GM19467 (cell line): ENCODE measurements around the gene PF4V1.

Experiments used
- ATAC-seq: cut with Tn5 transposase; IDR thresholded peaks from one replicate; pipeline ENCODE4 v1.9.1; 2021; ENCODE audit warnings: mild to moderate bottlenecking, moderate library complexity; ENCODE audit not compliant: unreplicated experiment

Gene PF4V1, protein sequence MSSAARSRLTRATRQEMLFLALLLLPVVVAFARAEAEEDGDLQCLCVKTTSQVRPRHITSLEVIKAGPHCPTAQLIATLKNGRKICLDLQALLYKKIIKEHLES

DNA sequence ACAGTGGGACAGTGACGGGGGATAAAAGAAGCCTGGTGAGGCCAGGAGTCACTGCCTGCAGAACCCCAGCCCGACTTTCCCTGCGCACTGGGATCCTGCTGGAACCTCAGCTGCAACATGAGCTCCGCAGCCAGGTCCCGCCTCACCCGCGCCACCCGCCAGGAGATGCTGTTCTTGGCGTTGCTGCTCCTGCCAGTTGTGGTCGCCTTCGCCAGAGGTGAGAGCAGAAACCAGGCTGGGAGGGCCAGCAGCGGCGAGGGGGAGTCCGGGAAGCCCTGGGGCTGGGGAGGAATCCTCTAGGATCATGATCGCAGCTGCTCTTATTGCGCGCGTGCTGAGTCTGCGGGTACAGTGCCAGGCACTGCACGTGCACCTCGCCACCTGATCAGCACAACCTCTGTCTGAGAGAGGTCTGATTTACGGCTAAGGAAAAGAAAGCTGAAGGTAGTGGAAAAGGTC, at the start of gene PF4V1:
TSS of gene PF4V1 (plus strand) at position 51 of the 459 bp plus-strand sequence. CDS start at position 118, 67 bp downstream.
- no peak for ATAC-seq

DNA sequence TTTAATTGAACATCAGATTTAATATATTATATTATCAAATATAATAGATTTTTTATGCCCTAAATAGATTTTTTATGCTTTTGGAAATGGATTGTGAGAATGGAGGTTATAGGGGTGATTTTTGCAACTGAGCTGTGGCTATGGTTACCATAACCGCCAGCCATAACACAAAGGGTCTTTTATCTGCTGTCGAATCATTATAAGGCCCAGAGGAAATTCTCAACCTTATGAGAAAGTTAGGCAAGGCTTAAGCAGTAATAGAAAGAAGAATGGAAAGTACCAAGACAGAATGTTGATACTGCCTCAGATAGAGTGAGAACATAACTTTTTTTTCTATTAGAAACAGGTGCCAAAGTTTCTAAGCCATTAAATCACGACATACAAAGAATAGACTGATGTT, 42.9 kb upstream of the PF4V1 start:
- ATAC-seq: no peak

DNA sequence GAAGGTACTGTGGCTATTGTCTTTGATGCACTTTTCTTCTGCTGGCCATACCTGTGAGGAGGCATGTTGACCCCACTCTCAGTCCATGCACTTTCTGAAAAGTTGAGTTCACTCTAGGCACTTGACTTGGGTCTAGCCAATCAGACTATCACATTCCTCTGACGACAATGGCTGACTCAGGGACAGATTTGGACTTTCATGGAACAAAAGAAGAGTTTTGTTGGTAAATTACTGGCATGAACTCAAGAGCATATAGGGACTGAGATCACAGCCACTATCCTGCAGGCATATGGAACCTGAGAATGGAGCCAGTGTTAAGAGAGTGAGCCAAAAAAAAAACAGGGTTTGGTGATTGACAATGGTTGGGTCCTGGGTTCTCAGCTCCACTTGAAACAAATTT, 41.3 kb upstream of the PF4V1 start:
- ATAC-seq: no peak

DNA sequence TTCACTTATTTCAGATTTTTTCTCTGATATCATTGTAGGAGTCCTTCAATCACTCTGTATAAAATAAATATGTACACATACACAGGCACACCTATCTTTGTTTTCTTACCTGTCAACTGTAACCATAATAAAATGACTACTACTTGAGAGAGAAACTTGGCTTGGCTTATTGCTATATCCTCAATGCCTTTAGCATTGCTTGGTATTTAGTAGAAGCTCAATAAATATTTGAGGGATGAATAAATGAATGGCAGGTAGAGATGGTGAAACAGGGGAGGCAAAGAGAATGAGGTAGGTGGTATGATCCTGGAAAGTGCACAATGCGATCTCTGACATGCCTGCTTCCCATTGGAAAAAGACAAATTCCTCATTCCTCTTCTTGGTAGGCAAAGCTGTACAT, 38.4 kb upstream of the PF4V1 start:
- ATAC-seq: no peak

DNA sequence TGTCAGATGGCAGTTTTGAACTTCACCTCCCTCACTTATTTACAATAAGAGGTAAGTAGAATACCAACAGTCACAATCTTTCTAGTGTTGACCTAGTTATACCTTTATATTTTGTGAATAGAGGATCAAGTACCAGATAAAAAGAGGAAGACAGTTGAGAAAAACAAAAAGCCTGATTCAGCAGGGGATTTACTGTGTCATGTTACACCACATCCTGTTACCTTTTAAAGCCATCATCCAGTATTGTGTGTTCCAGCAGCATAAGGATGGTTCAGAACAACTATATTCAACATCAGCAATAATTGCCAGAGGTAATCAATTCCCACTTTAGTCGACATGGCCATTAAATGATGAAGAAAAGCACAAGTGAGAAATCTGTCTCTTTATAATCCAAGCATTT, 38.0 kb upstream of the PF4V1 start:
- ATAC-seq: no peak

DNA sequence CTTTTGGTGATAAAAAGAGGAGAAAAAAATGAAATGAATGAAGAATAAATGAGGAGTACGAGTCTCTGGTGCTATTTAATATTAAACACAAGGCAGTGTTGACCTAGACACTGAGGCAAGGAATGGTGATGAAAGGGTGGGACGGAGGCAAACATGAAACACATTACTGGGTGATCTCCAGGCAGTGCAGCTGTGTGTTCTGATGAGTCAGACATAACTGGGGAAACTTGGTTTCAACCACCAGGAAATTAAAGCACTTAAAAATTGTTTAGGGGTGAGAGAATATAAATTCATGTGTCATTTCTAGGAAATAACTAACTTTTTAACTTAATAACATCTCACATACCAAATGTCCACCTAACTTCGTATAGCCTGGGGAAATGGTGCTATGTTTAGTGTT, 36.3 kb upstream of the PF4V1 start:
- ATAC-seq: no peak

DNA sequence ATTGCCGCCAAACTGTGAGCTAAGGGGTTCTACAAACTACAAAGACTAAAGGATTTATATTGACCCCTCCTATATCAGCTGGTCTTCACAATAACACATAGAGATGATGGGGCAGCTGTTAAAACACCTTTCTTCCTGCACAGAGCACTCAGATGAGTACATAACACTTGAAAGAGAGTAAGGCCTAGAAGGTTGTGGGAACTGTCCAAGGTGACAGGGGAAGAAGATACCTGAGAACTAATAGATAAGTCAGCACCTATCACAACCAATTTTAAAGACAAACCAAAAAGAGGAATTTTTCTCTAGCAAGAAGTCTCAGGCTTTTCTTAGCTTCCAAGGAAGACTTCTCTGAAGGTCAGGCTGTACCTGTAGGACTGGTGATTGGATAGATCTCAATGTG, 35.8 kb upstream of the PF4V1 start:
- ATAC-seq: no peak

DNA sequence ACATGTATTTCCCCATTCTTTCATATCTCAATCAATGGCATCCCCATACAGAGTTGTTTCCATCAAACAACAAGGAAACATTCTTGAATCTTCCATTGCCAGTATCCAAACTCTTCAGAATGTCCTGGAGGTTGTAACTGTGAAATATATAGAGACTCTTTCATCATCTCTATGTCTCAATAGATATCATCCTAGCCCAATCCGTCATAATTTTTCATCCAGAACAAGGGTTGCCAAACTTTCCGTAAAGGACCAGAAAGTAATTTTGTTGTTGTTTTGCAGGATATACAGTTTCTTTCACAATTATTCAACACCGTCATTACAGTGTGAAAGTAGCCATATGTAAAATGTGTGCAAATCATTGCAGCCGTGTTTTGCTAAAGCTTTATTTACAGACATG, 31.8 kb upstream of the PF4V1 start:
- no peak for ATAC-seq

DNA sequence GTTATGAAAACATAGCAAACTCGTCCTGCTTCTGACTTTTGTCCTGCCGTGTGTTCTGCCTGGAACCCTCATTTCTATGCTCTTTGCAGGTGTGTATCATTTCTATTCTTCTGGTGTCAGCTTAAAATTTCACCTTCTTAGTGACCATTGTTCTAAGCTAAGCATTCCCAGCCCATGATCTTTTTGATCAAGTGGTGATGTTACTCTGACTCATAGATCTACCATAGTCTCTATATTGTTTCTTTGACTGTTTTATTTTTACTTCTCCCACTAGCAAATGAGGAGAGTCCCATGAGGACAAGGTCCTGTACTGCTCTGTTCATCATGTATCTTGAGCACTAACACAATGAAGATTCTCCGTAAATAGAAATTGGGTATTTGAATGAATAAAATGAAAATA, 30.7 kb upstream of the PF4V1 start:
- ATAC-seq: no peak

DNA sequence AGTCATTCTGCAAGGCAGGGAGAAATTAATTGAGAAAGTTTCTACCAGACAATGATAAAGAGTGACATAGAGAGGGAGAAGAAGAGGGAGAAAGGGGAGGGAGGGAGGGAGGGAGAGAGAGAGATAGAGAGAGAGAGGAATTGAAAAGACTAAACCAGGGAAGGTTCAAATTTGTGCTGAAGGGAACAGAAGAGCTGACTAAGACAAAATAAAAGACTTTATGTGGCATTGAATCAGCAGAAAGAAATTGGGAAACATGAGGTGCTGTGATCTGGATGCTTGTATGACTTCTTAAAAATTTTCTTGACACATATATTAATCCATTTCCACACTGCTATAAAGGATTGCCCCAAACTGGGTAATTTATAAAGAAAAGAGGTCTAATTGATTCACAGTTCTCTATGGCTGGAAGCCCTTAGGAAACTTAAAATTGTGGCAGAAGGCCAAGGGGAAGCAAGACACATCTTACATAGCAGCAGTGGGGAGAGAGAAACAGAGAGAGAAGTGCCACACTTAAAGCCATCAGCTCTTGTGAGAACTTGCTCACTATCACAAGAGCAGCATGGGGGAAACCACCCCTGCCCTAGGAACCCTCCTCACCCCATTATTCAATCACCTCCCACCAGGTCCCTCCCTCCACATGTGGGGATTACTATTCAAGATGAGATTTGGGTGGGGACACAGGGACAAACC, 30.1 kb upstream of the PF4V1 start:
- no peak for ATAC-seq

DNA sequence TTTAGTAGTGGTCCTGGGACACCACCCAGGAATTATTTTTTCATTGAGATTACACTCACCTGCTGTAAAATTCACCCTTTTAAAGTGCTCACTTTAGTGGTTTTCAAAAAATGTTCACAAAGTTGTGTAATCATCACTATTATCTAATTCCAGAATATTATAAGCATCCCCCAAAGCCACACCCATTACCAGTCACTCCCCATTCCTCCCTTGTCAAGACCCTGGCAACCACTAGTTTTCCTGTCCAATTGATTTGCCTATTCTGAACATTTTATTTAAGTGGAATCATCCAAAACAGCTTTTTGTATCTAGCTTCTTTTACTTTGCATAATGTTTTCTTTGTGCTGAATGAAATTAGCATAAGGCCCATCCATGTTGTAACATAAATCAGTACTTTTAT, 29.3 kb upstream of the PF4V1 start:
- ATAC-seq: no peak

DNA sequence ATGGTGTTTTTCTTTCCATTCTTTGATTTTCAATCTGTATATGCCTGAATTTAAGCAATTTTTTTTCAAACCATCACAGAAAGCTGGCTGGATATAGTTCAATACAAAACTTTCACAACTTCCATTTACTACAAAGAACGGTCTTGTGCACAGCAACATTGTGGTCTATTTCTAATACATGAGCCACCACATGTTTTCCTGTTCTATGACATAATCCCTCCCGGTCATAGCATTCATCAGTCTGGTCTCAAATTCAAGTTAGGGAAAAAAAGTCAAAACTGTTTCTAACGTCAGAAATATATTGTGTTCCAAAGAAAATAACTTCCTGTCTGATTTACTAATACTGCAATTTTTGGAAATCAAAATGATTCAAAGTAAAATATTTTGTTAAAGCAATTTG, 24.1 kb upstream of the PF4V1 start:
- ATAC-seq: no peak

DNA sequence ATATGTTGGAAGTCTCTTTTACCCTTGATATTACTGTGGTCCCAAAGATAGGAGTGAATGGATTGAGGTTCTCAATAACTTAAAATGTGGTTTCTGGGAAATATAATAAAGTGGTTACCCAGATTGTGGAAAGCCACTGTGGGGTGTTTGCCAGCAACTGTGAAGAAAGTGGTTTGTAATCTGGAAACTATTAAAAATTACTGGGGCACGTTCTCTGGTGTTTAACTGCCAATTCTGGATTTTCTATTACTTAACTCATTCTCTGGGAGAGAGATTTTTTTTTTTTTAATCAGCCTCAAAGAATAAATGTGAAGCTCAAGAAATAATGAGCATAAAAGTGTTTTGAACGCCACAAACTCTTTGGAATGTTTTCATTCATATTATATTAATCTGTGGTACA, 21.5 kb upstream of the PF4V1 start:
- ATAC-seq: no peak

DNA sequence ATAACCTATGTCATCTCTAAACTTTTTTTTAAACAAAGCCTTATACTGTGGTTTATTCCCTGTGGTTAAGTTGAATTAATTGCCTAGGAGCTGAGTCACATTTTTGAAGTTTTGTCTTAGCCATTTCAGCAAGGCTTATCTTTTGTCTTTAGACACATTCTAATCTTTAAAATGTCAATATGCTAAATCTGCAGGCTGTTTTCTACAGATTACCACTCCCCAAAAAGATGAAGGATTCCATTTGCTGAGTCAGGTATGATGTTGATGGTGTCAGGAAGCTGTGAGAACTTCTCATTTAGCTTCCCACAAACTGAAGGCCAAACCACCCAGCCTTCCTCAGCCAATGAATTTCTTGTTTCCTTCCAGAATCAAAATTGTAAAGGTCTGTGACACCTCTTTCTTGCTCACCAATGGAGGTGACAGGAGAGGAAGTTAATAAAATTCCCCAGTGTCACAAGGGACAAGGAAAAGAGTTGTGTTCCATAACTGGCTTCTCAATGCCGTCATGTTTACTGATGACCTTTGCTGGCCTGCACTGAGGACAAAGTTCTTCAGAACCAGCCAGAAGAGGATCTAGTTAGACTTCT, 20.4 kb upstream of the PF4V1 start:
- ATAC-seq: no peak

DNA sequence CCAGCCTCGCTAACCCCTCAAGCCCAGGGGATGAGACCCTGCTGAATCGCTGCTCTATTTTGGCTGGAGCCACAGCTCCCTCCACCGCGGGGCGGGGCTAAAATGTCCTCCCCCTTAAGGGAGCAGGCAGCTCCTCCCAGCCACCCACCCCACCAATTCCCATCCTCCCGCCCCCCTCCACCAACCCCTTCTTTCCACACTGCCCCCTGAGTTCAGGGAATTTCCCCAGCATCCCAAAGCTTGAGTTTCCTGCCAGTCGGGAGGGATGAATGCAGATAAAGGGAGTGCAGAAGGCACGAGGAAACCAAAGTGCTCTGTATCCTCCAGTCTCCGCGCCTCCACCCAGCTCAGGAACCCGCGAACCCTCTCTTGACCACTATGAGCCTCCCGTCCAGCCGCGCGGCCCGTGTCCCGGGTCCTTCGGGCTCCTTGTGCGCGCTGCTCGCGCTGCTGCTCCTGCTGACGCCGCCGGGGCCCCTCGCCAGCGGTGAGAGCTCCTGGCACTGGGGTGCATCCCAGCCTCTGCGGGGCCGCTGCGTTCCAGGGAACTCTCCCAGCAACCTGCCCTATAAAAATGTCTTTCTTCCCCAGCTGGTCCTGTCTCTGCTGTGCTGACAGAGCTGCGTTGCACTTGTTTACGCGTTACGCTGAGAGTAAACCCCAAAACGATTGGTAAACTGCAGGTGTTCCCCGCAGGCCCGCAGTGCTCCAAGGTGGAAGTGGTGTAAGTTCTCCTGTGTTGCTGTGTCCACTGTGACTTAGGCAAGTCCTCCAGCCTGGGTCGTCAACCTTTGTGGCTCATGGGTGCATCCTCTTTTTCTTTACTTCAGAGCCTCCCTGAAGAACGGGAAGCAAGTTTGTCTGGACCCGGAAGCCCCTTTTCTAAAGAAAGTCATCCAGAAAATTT, 16.5 kb upstream of the PF4V1 start, which contains the start of gene CXCL6:
TSS of gene CXCL6 (plus strand) at position 306 of the 907 bp plus-strand sequence. CDS start at position 379, 73 bp downstream.
- no peak for ATAC-seq

DNA sequence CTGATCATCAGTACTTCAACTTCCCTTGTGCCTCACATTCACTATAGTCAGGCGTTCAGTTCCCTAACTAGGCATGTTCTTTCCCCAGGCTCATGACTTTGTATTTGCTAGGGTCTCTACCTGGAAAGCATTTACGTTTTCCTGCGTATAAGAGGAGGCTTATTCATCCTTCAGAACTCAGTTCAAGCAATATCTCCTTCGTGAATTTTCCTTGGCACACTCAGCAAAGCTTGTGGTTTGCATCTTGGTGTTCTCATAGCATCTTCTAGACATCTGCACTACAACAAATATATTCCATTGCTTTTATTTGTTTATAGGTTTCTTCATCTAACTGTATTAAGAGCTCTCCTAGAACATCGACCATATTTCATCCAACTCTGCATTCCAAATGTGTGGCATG, 14.0 kb upstream of the PF4V1 start:
- ATAC-seq: no peak

DNA sequence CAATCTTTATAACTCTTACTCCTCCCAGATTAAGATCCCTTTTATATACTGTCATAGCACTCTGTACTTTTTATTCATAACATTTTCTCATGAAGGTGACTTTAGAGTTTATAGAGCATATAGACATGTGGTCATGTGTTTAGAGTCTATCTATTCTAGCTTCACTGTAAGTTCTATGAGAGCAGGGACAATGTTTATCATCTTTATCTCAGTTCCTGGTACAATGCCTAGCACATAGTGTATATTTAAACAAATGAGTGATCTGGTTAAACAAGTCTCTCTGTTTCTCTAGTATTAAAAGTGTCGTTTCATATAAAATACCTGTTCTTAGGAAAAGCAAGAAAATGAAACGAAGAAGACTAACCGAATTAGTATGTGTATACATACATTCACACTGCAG, 13.4 kb upstream of the PF4V1 start:
- ATAC-seq: no peak

DNA sequence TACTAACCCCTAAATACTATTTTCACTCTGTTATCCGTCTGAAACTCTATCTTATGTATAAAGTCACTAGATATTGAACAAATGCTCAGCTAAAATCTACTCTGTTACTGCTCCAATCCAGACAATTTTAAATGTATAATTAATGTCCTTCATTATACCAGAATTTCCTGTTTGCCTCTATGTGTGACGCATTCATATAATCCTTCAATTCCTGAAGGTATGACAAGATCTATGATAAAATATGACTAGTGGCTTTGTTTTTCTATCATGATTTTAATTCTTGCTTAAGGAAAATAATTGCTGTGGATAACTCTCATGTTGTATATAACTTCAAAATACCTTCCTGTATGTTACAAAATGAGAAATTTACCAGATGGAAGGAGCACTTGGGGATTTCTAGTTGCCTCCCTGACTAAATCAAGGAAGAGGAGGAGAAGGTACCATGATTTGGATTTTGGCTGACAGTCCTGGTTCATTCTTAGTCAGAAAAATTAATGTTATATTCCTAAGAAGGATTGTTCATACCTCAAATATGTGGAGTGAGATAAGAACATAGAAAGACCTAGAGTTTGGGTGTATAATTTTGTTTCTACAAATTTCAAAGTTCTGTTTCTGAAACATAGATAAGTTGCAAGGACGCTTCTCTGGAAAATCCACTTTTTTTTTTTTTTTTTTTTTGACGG, 11.7 kb upstream of the PF4V1 start:
- ATAC-seq: no peak

DNA sequence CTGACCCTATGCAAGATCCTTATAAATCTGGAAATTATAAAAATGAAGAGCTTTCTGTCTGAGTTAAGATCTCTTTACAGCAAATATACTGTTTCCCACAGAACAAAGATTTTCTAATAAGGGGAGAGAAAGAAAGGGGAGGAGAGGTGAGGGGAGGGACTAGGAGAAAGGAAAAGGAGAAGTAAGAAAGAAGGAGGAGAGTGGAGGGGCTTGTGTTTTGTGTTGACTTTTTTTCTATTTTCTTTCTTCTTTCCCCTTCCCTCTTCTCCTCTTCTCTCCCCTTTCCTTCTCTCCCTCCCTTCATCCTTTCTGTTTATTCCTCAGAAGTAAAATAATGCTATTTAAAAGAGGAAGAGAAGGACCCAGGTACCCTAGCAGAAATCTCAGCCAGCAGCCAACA, 10.4 kb upstream of the PF4V1 start:
- no peak for ATAC-seq

DNA sequence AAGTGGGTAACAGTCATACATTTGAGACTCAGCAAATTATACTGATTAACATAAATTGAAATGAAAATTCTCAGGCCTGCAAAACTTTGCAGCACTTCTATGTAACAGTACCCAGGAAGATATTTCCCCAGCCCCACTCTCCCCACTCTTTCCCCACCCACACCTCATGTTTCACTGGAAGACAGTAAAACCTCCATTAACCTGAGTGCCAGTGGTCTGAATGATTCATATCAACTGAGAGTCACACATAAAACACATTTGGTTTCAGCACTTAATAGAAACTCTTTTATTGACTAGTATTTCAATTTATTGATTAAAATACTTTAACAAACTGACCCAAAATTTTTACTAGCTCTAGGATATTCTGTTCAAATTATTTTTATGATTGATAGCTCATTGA, 9.7 kb upstream of the PF4V1 start:
- no peak for ATAC-seq

DNA sequence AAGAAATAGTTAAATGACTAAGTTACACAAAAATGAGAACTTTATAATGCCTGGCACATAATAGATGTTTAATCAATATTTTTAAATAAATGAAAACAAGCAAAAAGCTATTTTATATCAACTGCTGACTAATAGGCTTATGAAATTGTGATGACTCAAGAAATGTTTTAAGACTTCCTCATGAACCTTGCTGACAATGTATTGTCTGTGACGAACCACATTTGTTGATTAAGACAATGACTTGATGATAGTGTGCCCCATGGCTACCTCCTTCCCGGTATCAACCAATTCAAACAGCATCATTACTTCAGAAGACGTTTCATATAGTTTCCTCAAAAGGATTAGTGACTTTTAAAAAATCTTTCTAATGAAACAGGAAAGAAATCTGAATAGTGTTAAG, 8.8 kb upstream of the PF4V1 start:
- ATAC-seq: no peak
